Endothelial cell of umbilical vein (primary cell): ENCODE measurements around the gene WDFY3. TPM values are rescaled to one million over a fixed set of nuclear protein-coding genes. Genes with fewer than 3 reads are reported as not detected.

Source experiments
- BruUV-seq: library from RNA; stranded (reverse); fragments of 400-500 nt; replicated peaks from 2 replicates; lab custom pipeline; 2021; lab: Mats Ljungman, UMichigan
- CTCF ChIA-PET: fragments of 300-600, 350-600 bp; sonication (Branson Sonifier 250); formaldehyde crosslinking; loops from one replicate; lab custom pipeline; 2021; ENCODE audit warnings: antibody characterized with exemption, inconsistent platforms; lab: Charles Lee
- POLR2A ChIA-PET: fragments of 300-600, 350-600 bp; sonication (Branson Sonifier 250); formaldehyde crosslinking; loops from one replicate; lab custom pipeline; 2021; ENCODE audit warnings: antibody characterized with exemption, inconsistent platforms; lab: Charles Lee
- DNase-seq: peaks from one replicate; pipeline ENCODE4 v3.0.0-alpha.2; 2011; ENCODE audit warnings: low read depth, low spot score
- FAIRE-seq: peaks from 2 replicates; lab custom pipeline; 2011; peaks lifted over from hg19 to GRCh38; lab: Jason Lieb, UNC
- H2AFZ ChIP-seq: 2 replicates; pipeline ENCODE4 v1.6.0; 2012; ENCODE audit warnings: low read depth, low read length, control low read depth, inconsistent platforms
- H3K27ac ChIP-seq: 2 replicates; pipeline ENCODE4 v1.5.1; 2011; ENCODE audit warnings: low read depth, mild to moderate bottlenecking, control low read depth, low read length, moderate library complexity; ENCODE audit not compliant: insufficient read depth
- H3K27me3 ChIP-seq, 2 experiments: 2 replicates each; pipeline versions ENCODE4 v1.6.0 to v1.6.1; 2011; ENCODE audit warnings: low read length in 2 of 2, mixed read lengths in 1 of 2; ENCODE audit not compliant: control insufficient read depth in 2 of 2, insufficient read depth in 2 of 2
- H3K36me3 ChIP-seq, 2 experiments: 2 replicates in 1 of 2; 3 replicates in 1 of 2; pipeline ENCODE4 v1.5.1; 2011; ENCODE audit warnings: low read length in 2 of 2, mild to moderate bottlenecking in 1 of 2, moderate library complexity in 1 of 2; ENCODE audit not compliant: control insufficient read depth in 2 of 2, insufficient read depth in 2 of 2; ENCODE audit errors: extremely low read depth in 1 of 2
- H3K4me1 ChIP-seq: 3 replicates; pipeline ENCODE4 v1.5.1; 2011; ENCODE audit warnings: mild to moderate bottlenecking, low read length; ENCODE audit not compliant: control insufficient read depth, insufficient read depth; ENCODE audit errors: extremely low read depth
- H3K4me2 ChIP-seq: 2 replicates; pipeline ENCODE4 v1.6.1; 2011; ENCODE audit warnings: low read length, control low read depth, mixed read lengths; ENCODE audit not compliant: insufficient read depth
- H3K4me3 ChIP-seq, 3 experiments: fragments of 200-600 bp in 1 of 3; sonication (generic), shearing (Covaris generic) in 1 of 3; replicated peaks in 1 of 3; 2 replicates each; pipeline ENCODE4 v1.5.1; 2011 to 2016; ENCODE audit warnings: control low read depth in 3 of 3, low read length in 3 of 3, mild to moderate bottlenecking in 2 of 3, inconsistent platforms in 1 of 3, low read depth in 1 of 3, moderate library complexity in 1 of 3; ENCODE audit not compliant: insufficient read depth in 1 of 3
- H3K79me2 ChIP-seq: 2 replicates; pipeline ENCODE4 v1.6.0; 2012; ENCODE audit warnings: low read length, inconsistent platforms; ENCODE audit not compliant: control insufficient read depth, insufficient read depth
- H3K9ac ChIP-seq: replicated peaks from 2 replicates; pipeline ENCODE3; 2011; ENCODE audit warnings: low read length, control low read depth; ENCODE audit not compliant: insufficient read depth; ENCODE audit errors: extremely low read depth
- H3K9me1 ChIP-seq: replicated peaks from 3 replicates; pipeline ENCODE4 v1.6.0; 2011; ENCODE audit warnings: mild to moderate bottlenecking, low read length; ENCODE audit not compliant: control insufficient read depth, insufficient read depth; ENCODE audit errors: extremely low read depth
- H3K9me3 ChIP-seq: replicated peaks from 2 replicates; pipeline ENCODE4 v1.5.1; 2012; ENCODE audit warnings: low read length, inconsistent platforms; ENCODE audit not compliant: control insufficient read depth, insufficient read depth
- H4K20me1 ChIP-seq: replicated peaks from 2 replicates; pipeline ENCODE3; 2011; ENCODE audit warnings: mild to moderate bottlenecking, low read length; ENCODE audit not compliant: control insufficient read depth, insufficient read depth; ENCODE audit errors: extremely low read depth
- CTCF ChIP-seq, 2 donors: IDR thresholded peaks; 1 replicate in 1 of 2; 2 replicates in 1 of 2; pipeline ENCODE4 v1.5.1; 2011; ENCODE audit warnings: low read length in 2 of 2, mild to moderate bottlenecking in 2 of 2, moderate library complexity in 2 of 2, control low read depth in 1 of 2, inconsistent platforms in 1 of 2, low read depth in 1 of 2; ENCODE audit not compliant: insufficient read depth in 1 of 2; ENCODE audit errors: extremely low read depth in 1 of 2
- EZH2 ChIP-seq: IDR thresholded peaks from 2 replicates; pipeline ENCODE4 v1.6.1; 2012; ENCODE audit warnings: borderline replicate concordance, low read depth, mild to moderate bottlenecking, moderate library complexity, low read length, inconsistent platforms; ENCODE audit not compliant: severe bottlenecking
- FOS ChIP-seq: IDR thresholded peaks from 2 replicates; pipeline ENCODE4 v1.6.1; 2011; ENCODE audit warnings: mild to moderate bottlenecking, low read length, moderate library complexity, borderline replicate concordance; ENCODE audit not compliant: insufficient read depth
- GATA2 ChIP-seq: IDR thresholded peaks from 2 replicates; pipeline ENCODE4 v1.7.0; 2011; ENCODE audit warnings: low read depth, mild to moderate bottlenecking, moderate library complexity, mixed read lengths, low read length; ENCODE audit not compliant: insufficient read length, insufficient read depth
- JUN ChIP-seq: IDR thresholded peaks from 2 replicates; pipeline ENCODE4 v1.6.1; 2011; ENCODE audit warnings: borderline replicate concordance, low read depth; ENCODE audit not compliant: insufficient read length, insufficient read depth
- MAX ChIP-seq: IDR thresholded peaks from 2 replicates; pipeline ENCODE4 v1.6.1; 2011; ENCODE audit not compliant: insufficient read depth, insufficient read length
- MYC ChIP-seq: IDR thresholded peaks from one replicate; pipeline ENCODE4 v1.6.1; 2011; ENCODE audit warnings: mild to moderate bottlenecking, low read depth, low read length
- POLR2A ChIP-seq: IDR thresholded peaks from 2 replicates; pipeline ENCODE4 v1.6.1; 2012; ENCODE audit warnings: low read depth, mild to moderate bottlenecking, control low read depth, low read length
- POLR2AphosphoS5 ChIP-seq: IDR thresholded peaks from 2 replicates; pipeline ENCODE4 v1.6.1; 2012; ENCODE audit warnings: low read depth, mild to moderate bottlenecking, control low read depth, low read length, moderate library complexity; ENCODE audit not compliant: insufficient read depth
- dilution Hi-C: fragments of 300-500 bp; cut with MboI; formaldehyde crosslinking; loops from one replicate; pipeline ENCODE4 v1.15.0; 2019; ENCODE audit warnings: low sequenced_read_pairs; ENCODE audit not compliant: extremely low pct_ligation_motif_present
- intact Hi-C: fragments of 100-400 bp; cut with micrococcal nuclease; formaldehyde crosslinking; loops from one replicate; pipeline ENCODE4 v1.10.0; 2022
- polyA plus RNA-seq, 4 experiments: library from polyadenylated mRNA; depleted of rRNA in 3 of 4; stranded (reverse) in 3 of 4; unstranded in 1 of 4; fragments of >200 nt; gene quantifications; 2 replicates each; pipeline versions ENCODE4 v1.2.1 to v1.2.3, GENCODE V29; 2011 to 2012; ENCODE audit warnings: missing spikeins in 1 of 4
- total RNA-seq: library from RNA; stranded (reverse); gene quantifications from 2 replicates; pipeline ENCODE4 v1.2.3, GENCODE V29; 2021

Gene WDFY3
- total and polyA plus RNA-seq, 2 donors (not counting 3 experiments of a cell fraction or from before 2014, with no cell fraction given) = 37.0 to 113 TPM

GRCh38 chr4:84848432-84848831, 118.1 kb downstream of the WDFY3 start:
- dilution Hi-C loops = no loop called here
- no peaks in the 10 kb centered on the region for H3K9me1 ChIP-seq
- no peak overlapping the region for H3K9ac ChIP-seq
- TF ChIP-seq GATA2 = no peak
- TF ChIP-seq MAX = no peak
- no peak for TF ChIP-seq JUN
- no peak for TF ChIP-seq POLR2AphosphoS5
- no peak for TF ChIP-seq EZH2
- TF ChIP-seq FOS = no peak
- TF ChIP-seq CTCF (IDR thresholded peaks at IDR 0.05; ENCODE audit: extremely low read depth in 1 of 2, insufficient read depth in 1 of 2, low read depth in 1 of 2, low read length in 2 of 2) = no peak
- TF ChIP-seq POLR2A = no peak
- TF ChIP-seq MYC = no peak
- H3K27me3 ChIP-seq = no peaks in the 10 kb centered on the region
- ChIA-PET CTCF (interaction anchor here (1.0 to 1.5 kb wide), 3 partner anchors 9 to 123 kb away, joined by 3 read pairs; no protein-coding TSS in a partner anchor), POLR2A (no interaction called here)
- H4K20me1 ChIP-seq = no peaks in the 10 kb centered on the region
- no peak for DNase-seq
- peaks cover 64% of the 10 kb centered on the region for H3K79me2 ChIP-seq
- no peak overlapping the region for H2AFZ ChIP-seq
- H3K4me2 ChIP-seq = no peak overlapping the region
- BruUV-seq = no TSS peak
- H3K4me1 ChIP-seq = peaks cover 10% of the 10 kb centered on the region
- no peak overlapping the region for H3K4me3 ChIP-seq
- H3K9me3 ChIP-seq = no peaks in the 10 kb centered on the region
- no peak overlapping the region for H3K27ac ChIP-seq
- FAIRE-seq = no peak
- intact Hi-C loops = no loop called here
- peaks cover 2 to 8% of the 10 kb centered on the region in 2 experiments for H3K36me3 ChIP-seq
